Chondrocyte (in vitro differentiated cells): ENCODE measurements around the gene SYNJ2. TPM values are rescaled to one million over a fixed set of nuclear protein-coding genes. Genes with fewer than 3 reads are reported as not detected.

Source experiments
- DNase-seq: peaks from one replicate; pipeline ENCODE4 v3.0.0; 2021; ENCODE audit warnings: mixed read lengths, low spot score
- H3K27ac Mint-ChIP-seq: one replicate; pipeline ENCODE4 v1.8.0; 2021; ENCODE audit warnings: mild to moderate bottlenecking, moderate library complexity, mixed read lengths; ENCODE audit not compliant: unreplicated experiment
- H3K27me3 Mint-ChIP-seq: 2 replicates; pipeline ENCODE4 v1.8.0; 2021; ENCODE audit warnings: low read depth, mixed read lengths
- H3K36me3 Mint-ChIP-seq: 2 replicates; pipeline ENCODE4 v1.8.0; 2021; ENCODE audit warnings: low read depth, mixed read lengths
- H3K4me1 Mint-ChIP-seq: 2 replicates; pipeline ENCODE4 v1.8.0; 2021; ENCODE audit warnings: low read depth, mild to moderate bottlenecking, mixed read lengths
- H3K4me3 Mint-ChIP-seq: one replicate; pipeline ENCODE4 v1.8.0; 2021; ENCODE audit warnings: mild to moderate bottlenecking, moderate library complexity, mixed read lengths; ENCODE audit not compliant: unreplicated experiment
- H3K9me3 Mint-ChIP-seq: 2 replicates; pipeline ENCODE4 v1.8.0; 2021; ENCODE audit warnings: low read depth, mixed read lengths
- total RNA-seq: library from RNA; stranded (reverse); gene quantifications from 3 replicates; pipeline ENCODE4 v1.2.1, GENCODE V29; 2021
- TF ChIP-seq, protein P1 (sequence below): fragments of 200-600 bp; sonication (generic); IDR thresholded peaks from 2 replicates; pipeline ENCODE4 v1.5.0; 2021; ENCODE audit warnings: antibody characterized with exemption, mild to moderate bottlenecking, moderate library complexity

The SYNJ2 gene
- total RNA-seq, 1 donor from 2014 or later: 53.1 TPM

DNA sequence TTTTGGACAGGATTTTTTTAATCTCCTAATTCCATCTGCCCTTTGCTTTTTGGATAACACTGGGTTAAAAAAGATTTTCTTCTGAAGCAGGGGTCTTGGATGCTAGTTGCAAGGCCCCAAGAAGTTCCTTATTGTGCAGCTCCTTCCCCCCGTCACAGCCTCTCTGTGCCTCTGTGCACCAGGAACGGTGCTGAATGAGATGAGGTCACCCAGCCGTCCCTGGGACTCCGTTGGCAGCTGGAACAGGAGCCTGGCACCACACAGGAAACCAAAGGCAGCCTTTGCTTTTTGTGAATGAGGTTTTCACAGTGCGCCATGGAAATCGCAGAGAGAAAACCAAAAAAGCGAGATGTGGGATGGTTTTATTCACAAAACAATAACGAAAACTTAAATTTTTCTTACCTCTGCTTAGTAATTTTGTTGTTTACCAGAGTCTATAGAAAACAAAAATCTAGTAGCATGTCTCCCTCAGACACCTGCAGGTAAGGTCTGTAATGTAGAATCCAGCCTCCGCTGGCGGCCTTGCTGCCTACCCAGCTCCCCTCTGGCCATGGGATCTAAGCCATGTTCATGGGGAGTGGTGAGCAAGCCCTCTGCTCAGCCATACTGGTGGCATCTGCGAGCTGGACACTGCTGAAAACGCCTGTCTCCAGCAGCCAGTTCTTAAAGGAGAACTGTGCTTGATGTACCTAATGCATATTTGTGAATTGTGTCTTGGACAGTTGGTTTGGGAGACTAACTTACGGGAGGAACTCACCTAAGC lies 40.4 kb upstream of the SYNJ2 start:
- DNase-seq: no peak
- TF ChIP-seq, protein P1, sequence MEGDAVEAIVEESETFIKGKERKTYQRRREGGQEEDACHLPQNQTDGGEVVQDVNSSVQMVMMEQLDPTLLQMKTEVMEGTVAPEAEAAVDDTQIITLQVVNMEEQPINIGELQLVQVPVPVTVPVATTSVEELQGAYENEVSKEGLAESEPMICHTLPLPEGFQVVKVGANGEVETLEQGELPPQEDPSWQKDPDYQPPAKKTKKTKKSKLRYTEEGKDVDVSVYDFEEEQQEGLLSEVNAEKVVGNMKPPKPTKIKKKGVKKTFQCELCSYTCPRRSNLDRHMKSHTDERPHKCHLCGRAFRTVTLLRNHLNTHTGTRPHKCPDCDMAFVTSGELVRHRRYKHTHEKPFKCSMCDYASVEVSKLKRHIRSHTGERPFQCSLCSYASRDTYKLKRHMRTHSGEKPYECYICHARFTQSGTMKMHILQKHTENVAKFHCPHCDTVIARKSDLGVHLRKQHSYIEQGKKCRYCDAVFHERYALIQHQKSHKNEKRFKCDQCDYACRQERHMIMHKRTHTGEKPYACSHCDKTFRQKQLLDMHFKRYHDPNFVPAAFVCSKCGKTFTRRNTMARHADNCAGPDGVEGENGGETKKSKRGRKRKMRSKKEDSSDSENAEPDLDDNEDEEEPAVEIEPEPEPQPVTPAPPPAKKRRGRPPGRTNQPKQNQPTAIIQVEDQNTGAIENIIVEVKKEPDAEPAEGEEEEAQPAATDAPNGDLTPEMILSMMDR: no peak
- H3K9me3 Mint-ChIP-seq: no peaks in the 10 kb centered on the region
- peaks cover 44% of the 10 kb centered on the region for H3K36me3 Mint-ChIP-seq
- H3K27ac Mint-ChIP-seq: no peak overlapping the region
- peaks cover 2% of the 10 kb centered on the region for H3K4me1 Mint-ChIP-seq
- H3K27me3 Mint-ChIP-seq: no peaks in the 10 kb centered on the region
- no peak overlapping the region for H3K4me3 Mint-ChIP-seq

DNA sequence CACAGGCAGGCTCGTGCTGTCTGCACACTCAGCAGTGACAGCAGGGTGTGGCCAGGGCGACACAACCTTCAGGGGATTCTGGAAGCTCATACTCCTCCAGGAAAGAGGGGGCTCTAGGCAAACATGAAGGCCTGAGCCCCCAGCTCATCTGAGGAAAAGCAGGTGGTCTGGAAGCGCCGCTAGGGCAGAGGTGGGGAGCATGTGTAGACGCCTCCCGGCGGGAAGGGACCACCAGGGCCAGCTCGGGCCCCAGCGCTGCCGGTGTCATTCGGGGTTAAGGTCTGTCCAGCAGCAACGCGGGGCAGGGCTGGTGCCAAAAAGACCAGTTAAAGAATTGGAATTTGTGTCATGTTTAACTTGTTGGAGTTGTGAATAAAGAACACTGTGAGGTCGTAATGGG lies 39.3 kb upstream of the SYNJ2 start:
- Mint-ChIP-seq H3K9me3 (no peaks in the 10 kb centered on the region), H3K27me3 (no peaks in the 10 kb centered on the region), H3K27ac (no peak overlapping the region), H3K36me3 (peaks cover 50% of the 10 kb centered on the region), H3K4me1 (peaks cover 2% of the 10 kb centered on the region), H3K4me3 (no peak overlapping the region)
- DNase-seq: no peak
- TF ChIP-seq, protein P1: no peak

DNA sequence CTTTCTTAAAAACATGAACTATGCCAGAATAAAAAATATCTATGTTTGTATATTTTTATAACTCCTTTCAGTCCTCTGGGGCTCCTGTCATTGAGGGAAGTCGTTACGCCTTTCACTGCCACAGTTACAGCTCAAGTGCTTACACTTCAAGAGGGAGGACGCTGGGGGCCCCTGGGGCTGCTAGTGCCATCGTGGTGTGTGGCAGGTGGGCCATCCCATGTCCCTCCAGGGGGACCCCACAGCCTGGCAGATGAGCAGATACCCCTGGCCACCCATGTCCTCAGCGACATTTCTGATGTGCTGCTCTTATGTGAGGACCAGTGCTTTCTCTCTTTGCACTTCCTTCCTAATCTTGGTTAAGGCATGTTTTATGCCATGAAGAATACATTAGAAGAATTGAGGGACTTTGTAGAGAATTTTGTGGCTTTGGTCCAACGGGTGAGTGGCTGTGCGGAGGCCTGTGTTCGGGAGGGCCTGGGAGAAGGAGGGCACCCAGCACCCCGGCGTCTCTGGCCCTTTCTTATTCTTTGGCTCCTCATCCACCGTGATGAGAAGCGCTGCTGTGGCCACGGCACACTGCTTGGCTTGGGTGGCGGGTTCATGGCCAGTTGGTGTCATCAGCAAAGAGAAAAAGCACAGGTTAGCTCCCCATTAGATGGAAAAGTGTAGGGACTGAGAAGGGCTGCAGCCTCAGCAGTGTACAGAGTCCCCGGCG lies 38.3 kb upstream of the SYNJ2 start:
- Mint-ChIP-seq H3K27ac (no peak overlapping the region), H3K9me3 (peaks cover 4% of the 10 kb centered on the region), H3K36me3 (peaks cover 54% of the 10 kb centered on the region), H3K4me3 (no peak overlapping the region), H3K27me3 (no peaks in the 10 kb centered on the region), H3K4me1 (peaks cover 2% of the 10 kb centered on the region)
- TF ChIP-seq, protein P1: no peak
- DNase-seq: no peak

DNA sequence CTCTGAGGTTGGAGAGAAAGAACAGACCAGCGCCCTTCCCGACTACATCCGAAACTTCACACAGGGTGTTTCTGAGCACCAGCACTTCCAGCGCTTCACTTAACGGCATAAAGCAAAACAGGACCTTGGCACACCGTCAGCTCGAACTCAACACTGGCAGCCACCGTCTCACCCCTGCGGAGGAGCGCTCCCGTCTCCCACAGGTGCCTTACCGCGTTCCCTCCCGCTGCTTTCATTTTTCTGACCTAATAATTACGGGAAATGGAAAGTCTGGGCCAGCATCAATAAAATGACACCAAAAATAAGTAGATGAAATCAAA lies 37.7 kb upstream of the SYNJ2 start:
- TF ChIP-seq, protein P1: no peak
- no peak overlapping the region for H3K4me3 Mint-ChIP-seq
- peaks cover 55% of the 10 kb centered on the region for H3K36me3 Mint-ChIP-seq
- H3K27me3 Mint-ChIP-seq: no peaks in the 10 kb centered on the region
- H3K4me1 Mint-ChIP-seq: peaks cover 2% of the 10 kb centered on the region
- H3K27ac Mint-ChIP-seq: no peak overlapping the region
- DNase-seq: no peak
- peaks cover 9% of the 10 kb centered on the region for H3K9me3 Mint-ChIP-seq

DNA sequence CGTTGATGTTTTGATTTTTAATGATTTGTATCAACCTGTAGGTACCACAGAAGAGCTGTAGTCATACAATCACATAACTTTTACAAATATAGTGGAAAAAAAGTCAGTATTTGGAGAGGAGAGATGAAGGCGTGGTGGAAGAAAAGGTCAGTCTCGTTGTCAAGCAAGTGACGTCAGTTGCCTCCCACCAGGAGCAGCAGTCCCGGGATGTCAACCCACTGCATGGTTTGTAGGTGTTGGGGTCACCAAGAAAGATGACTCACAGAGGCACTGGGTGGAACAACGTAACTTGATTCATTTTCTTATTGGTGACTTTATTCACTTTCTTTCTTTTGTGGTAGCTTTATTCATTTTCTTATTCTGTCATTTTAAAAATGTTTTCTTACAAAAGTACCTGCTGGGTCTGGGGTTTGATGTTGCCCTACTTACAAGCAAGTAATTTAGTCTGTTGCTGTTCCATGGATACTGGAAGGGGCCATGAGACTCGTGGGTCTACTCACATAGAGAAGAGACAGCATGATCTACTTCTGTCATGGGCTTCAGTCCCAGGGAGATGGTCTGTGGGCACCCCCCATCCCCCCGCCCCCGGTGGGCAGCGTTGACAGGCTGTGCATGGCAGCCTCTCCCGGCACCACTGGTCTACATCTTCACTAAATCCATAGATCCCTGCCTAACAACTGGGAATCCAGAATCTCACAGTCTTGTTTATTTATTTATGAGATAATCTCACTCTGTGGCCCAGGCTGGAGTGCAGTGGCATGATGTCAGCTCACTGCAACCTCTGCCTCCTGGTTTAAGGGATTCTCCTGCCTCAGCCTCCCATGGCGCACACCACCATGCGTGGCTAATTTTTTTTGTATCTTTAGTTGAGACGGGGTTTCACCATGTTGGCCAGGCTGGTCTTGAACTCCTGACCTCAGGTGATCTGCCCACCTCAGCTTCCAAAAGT lies 36.4 kb upstream of the SYNJ2 start:
- TF ChIP-seq, protein P1: no peak
- no peak for DNase-seq
- peaks cover 22% of the 10 kb centered on the region for H3K9me3 Mint-ChIP-seq
- peaks cover 52% of the 10 kb centered on the region for H3K36me3 Mint-ChIP-seq
- H3K27ac Mint-ChIP-seq: no peak overlapping the region
- peaks cover 2% of the 10 kb centered on the region for H3K4me1 Mint-ChIP-seq
- no peaks in the 10 kb centered on the region for H3K27me3 Mint-ChIP-seq
- H3K4me3 Mint-ChIP-seq: no peak overlapping the region
